Measurements from ENCODE around the gene TMIGD1. TPM values are rescaled to one million over a fixed set of nuclear protein-coding genes. Genes with fewer than 3 reads are reported as not detected.

The TMIGD1 gene
- polyA plus RNA-seq, 1 donor (not counting 4 experiments of a cell fraction or from before 2014, with no cell fraction given) = not detected

DNA sequence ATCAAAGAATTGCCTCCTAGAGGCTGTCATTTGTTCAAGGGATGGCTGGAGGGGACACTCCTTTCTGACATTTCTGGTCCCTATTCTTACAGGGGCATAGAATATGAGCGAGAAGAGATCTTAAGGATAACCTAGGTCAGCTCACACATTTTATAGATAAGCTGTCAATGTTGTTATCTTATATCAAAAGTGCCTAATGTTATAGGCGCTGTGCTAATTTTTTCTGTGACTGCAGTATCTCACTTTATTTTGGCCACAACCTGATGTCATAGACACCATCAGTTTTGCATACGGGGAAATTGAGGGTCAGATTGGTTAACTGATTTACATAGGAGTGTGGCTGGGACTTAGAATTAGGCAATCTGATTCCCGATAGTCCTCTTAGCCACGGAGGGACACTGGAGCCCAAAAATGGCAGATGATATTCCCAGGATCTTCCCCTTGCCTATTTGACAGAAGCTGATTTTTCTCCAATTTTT lies 46.1 kb upstream of the TMIGD1 start:
- Histone ChIP-seq H4K20me1 (ENCODE audit: control insufficient read depth, extremely low read depth, insufficient read depth, low read length) (no peaks in the 10 kb centered on the region), H3K4me1 (ENCODE audit: control insufficient read depth, extremely low read depth, insufficient read depth, low read length) (peaks cover 24% of the 10 kb centered on the region), H3K36me3 (ENCODE audit: control insufficient read depth in 2 of 2, extremely low read depth in 1 of 2, insufficient read depth in 2 of 2, low read length in 2 of 2) (no peaks in the 10 kb centered on the region), H3K9ac (ENCODE audit: control insufficient read depth, extremely low read depth, insufficient read depth, low read length) (peak overlapping the region; percentile 74), H3K27ac (ENCODE audit: control insufficient read depth, insufficient read depth, low read length) (peak overlapping the region; percentile 2), H3K27me3 (ENCODE audit: control insufficient read depth, extremely low read depth, insufficient read depth, low read length) (no peaks in the 10 kb centered on the region), H3K4me2 (ENCODE audit: control insufficient read depth, extremely low read depth, insufficient read depth, low read depth, low read length) (peak overlapping the region; percentile 99), H3K9me3 (ENCODE audit: control insufficient read depth, low read depth, low read length) (no peaks in the 10 kb centered on the region), H3K4me3 (ENCODE audit: control insufficient read depth in 2 of 3, extremely low read depth in 1 of 3, insufficient read depth in 2 of 3, low read depth in 1 of 3, low read length in 3 of 3) (peak overlapping the region; percentile 66 to 82 (median 79)), H3K9me1 (ENCODE audit: control insufficient read depth, extremely low read depth, insufficient read depth, low read length) (no peaks in the 10 kb centered on the region), H2AFZ (ENCODE audit: control insufficient read depth, low read length) (peak overlapping the region; percentile 45), H3K79me2 (ENCODE audit: control insufficient read depth, insufficient read depth, low read length) (peaks cover 3% of the 10 kb centered on the region)
- DNase-seq (ENCODE audit: low read depth, low spot score) = no peak
- TF ChIP-seq EZH2 (IDR thresholded peaks at IDR 0.05; ENCODE audit: low read length) = no peak
- TF ChIP-seq, protein P1, sequence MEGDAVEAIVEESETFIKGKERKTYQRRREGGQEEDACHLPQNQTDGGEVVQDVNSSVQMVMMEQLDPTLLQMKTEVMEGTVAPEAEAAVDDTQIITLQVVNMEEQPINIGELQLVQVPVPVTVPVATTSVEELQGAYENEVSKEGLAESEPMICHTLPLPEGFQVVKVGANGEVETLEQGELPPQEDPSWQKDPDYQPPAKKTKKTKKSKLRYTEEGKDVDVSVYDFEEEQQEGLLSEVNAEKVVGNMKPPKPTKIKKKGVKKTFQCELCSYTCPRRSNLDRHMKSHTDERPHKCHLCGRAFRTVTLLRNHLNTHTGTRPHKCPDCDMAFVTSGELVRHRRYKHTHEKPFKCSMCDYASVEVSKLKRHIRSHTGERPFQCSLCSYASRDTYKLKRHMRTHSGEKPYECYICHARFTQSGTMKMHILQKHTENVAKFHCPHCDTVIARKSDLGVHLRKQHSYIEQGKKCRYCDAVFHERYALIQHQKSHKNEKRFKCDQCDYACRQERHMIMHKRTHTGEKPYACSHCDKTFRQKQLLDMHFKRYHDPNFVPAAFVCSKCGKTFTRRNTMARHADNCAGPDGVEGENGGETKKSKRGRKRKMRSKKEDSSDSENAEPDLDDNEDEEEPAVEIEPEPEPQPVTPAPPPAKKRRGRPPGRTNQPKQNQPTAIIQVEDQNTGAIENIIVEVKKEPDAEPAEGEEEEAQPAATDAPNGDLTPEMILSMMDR (optimal IDR thresholded peaks at IDR 0.05 in 1 of 3, IDR thresholded peaks at IDR 0.05 in 1 of 3, conservative IDR thresholded peaks at IDR 0.05 in 1 of 3; ENCODE audit: extremely low read depth in 1 of 3, insufficient read depth in 2 of 3, low read length in 3 of 3) = no peak
- dilution Hi-C loops (cut with MboI; ENCODE audit: extremely low pct_ligation_motif_present, low sequenced_read_pairs) = no loop called here
- no peak for FAIRE-seq

DNA sequence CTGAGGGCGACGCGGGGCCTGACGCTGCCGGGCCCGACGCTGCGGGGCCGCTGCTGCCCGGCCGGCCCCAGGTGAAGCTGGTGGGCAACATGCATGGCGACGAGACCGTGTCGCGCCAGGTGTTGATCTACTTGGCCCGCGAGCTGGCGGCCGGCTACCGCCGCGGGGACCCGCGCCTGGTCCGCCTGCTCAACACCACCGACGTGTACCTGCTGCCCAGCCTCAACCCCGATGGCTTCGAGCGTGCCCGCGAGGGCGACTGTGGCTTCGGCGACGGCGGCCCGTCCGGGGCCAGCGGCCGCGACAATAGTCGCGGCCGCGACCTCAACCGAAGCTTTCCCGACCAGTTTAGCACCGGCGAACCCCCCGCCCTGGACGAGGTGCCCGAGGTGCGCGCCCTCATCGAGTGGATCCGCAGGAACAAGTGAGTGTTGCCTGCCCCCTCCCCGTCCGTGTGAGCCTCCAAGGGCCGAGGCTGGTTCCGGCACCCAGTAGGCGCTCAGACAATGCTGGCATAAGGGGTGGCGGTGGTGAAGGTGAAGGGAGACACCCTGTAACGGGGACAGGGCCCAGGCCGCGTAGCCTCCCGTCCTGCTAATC lies 45.5 kb upstream of the TMIGD1 start:
- H3K4me1 ChIP-seq (ENCODE audit: control insufficient read depth, extremely low read depth, insufficient read depth, low read length) = peaks cover 24% of the 10 kb centered on the region
- FAIRE-seq (no peak), DNase-seq (ENCODE audit: low read depth, low spot score) (no peak)
- peak overlapping the region; percentile 44 for H3K27ac ChIP-seq (ENCODE audit: control insufficient read depth, insufficient read depth, low read length)
- peak overlapping the region; percentile 66 to 82 (median 79) for H3K4me3 ChIP-seq (ENCODE audit: control insufficient read depth in 2 of 3, extremely low read depth in 1 of 3, insufficient read depth in 2 of 3, low read depth in 1 of 3, low read length in 3 of 3)
- H3K36me3 ChIP-seq (ENCODE audit: control insufficient read depth in 2 of 2, extremely low read depth in 1 of 2, insufficient read depth in 2 of 2, low read length in 2 of 2) = no peaks in the 10 kb centered on the region
- TF ChIP-seq, protein P1 (optimal IDR thresholded peaks at IDR 0.05 in 1 of 3, IDR thresholded peaks at IDR 0.05 in 1 of 3, conservative IDR thresholded peaks at IDR 0.05 in 1 of 3; ENCODE audit: extremely low read depth in 1 of 3, insufficient read depth in 2 of 3, low read length in 3 of 3) = no peak
- no peak for TF ChIP-seq EZH2 (IDR thresholded peaks at IDR 0.05; ENCODE audit: low read length)
- H3K9me1 ChIP-seq (ENCODE audit: control insufficient read depth, extremely low read depth, insufficient read depth, low read length) = no peaks in the 10 kb centered on the region
- no peaks in the 10 kb centered on the region for H3K9me3 ChIP-seq (ENCODE audit: control insufficient read depth, low read depth, low read length)
- peak overlapping the region; percentile 74 for H3K9ac ChIP-seq (ENCODE audit: control insufficient read depth, extremely low read depth, insufficient read depth, low read length)
- no peaks in the 10 kb centered on the region for H4K20me1 ChIP-seq (ENCODE audit: control insufficient read depth, extremely low read depth, insufficient read depth, low read length)
- peak overlapping the region; percentile 99 for H3K4me2 ChIP-seq (ENCODE audit: control insufficient read depth, extremely low read depth, insufficient read depth, low read depth, low read length)
- peak overlapping the region; percentile 81 for H2AFZ ChIP-seq (ENCODE audit: control insufficient read depth, low read length)
- no peaks in the 10 kb centered on the region for H3K27me3 ChIP-seq (ENCODE audit: control insufficient read depth, extremely low read depth, insufficient read depth, low read length)
- H3K79me2 ChIP-seq (ENCODE audit: control insufficient read depth, insufficient read depth, low read length) = peaks cover 3% of the 10 kb centered on the region
- dilution Hi-C loops (cut with MboI; ENCODE audit: extremely low pct_ligation_motif_present, low sequenced_read_pairs) = no loop called here

All from keratinocyte (primary cell).